SK-N-SH (cell line): ENCODE data around the gene CD28. TPM values are rescaled to one million over a fixed set of nuclear protein-coding genes. Genes with fewer than 3 reads are reported as not detected.

ENCODE experiments used
- CTCF ChIA-PET: fragments of 300-600, 350-600 bp; formaldehyde crosslinking; extraction: SDS; loops from one replicate; lab custom pipeline; 2021; lab: Yijun Ruan, JAX
- POLR2A ChIA-PET: fragments of 350-600 bp; sonication (Branson Sonifier 250); formaldehyde crosslinking; extraction: SDS; loops from one replicate; lab custom pipeline; 2020; ENCODE audit warnings: antibody characterized with exemption, inconsistent platforms; lab: Yijun Ruan, JAX
- DNase-seq: peaks from one replicate; pipeline ENCODE4 v3.0.0; 2012
- H2AFZ ChIP-seq: fragments of 200-600 bp; sonication (generic); 2 replicates; pipeline ENCODE4 v1.8.1; 2016; ENCODE audit warnings: antibody characterized with exemption, mild to moderate bottlenecking, low read depth
- H3F3A ChIP-seq: fragments of 200-600 bp; sonication (generic); replicated peaks from 2 replicates; pipeline ENCODE3; 2016; ENCODE audit warnings: antibody characterized with exemption, mild to moderate bottlenecking; ENCODE audit not compliant: insufficient read depth
- H3K27ac ChIP-seq, 2 experiments: fragments of 200-500 bp in 1 of 2; fragments of 200-600 bp in 1 of 2; sonication (Bioruptor generic) in 1 of 2; sonication (generic), shearing (Covaris generic) in 1 of 2; 2 replicates each; pipeline versions ENCODE4 v1.5.1 to v1.6.1; 2014 to 2016; ENCODE audit warnings: low read depth in 2 of 2, inconsistent platforms in 1 of 2, low read length in 1 of 2, mild to moderate bottlenecking in 1 of 2, mixed read lengths in 1 of 2
- H3K27me3 ChIP-seq: fragments of 200-600 bp; sonication (generic), shearing (Covaris generic); 2 replicates; pipeline ENCODE4 v1.6.1; 2016; ENCODE audit warnings: mixed run types; ENCODE audit not compliant: insufficient read depth
- H3K36me3 ChIP-seq, 2 experiments: fragments of 200-500 bp in 1 of 2; fragments of 200-600 bp in 1 of 2; sonication (Bioruptor generic) in 1 of 2; sonication (generic) in 1 of 2; replicated peaks in 1 of 2; 2 replicates each; pipeline versions ENCODE3 to v1.5.1; 2014 to 2016; ENCODE audit warnings: low read length in 1 of 2, mild to moderate bottlenecking in 1 of 2; ENCODE audit not compliant: insufficient read depth in 2 of 2, control insufficient read depth in 1 of 2
- H3K4me1 ChIP-seq, 2 experiments: fragments of 200-500 bp in 1 of 2; fragments of 200-600 bp in 1 of 2; sonication (Bioruptor generic) in 1 of 2; sonication (generic), shearing (Covaris generic) in 1 of 2; 2 replicates each; pipeline versions ENCODE4 v1.5.1 to v1.6.1; 2014 to 2016; ENCODE audit warnings: low read depth in 1 of 2, low read length in 1 of 2, mixed run types in 1 of 2; ENCODE audit not compliant: insufficient read depth in 2 of 2, control insufficient read depth in 1 of 2
- H3K4me2 ChIP-seq: fragments of 200-600 bp; sonication (generic), shearing (Covaris generic); 2 replicates; pipeline ENCODE4 v1.6.1; 2017; ENCODE audit warnings: mixed run types
- H3K4me3 ChIP-seq, 2 experiments: fragments of 200-500 bp in 1 of 2; fragments of 200-600 bp in 1 of 2; sonication (Bioruptor generic) in 1 of 2; sonication (generic), shearing (Covaris generic) in 1 of 2; 2 replicates each; pipeline versions ENCODE4 v1.5.1 to v1.8.1; 2014 to 2016; ENCODE audit warnings: low read depth in 2 of 2, inconsistent platforms in 1 of 2, low read length in 1 of 2, mild to moderate bottlenecking in 1 of 2, mixed read lengths in 1 of 2, moderate library complexity in 1 of 2
- H3K79me2 ChIP-seq: fragments of 200-600 bp; sonication (generic); 2 replicates; pipeline ENCODE4 v1.8.1; 2017; ENCODE audit warnings: mild to moderate bottlenecking; ENCODE audit not compliant: insufficient read depth
- H3K9ac ChIP-seq: fragments of 200-600 bp; sonication (generic); 2 replicates; pipeline ENCODE4 v1.6.1; 2017; ENCODE audit warnings: mixed run types
- H3K9me2 ChIP-seq: fragments of 200-600 bp; sonication (generic); 2 replicates; pipeline ENCODE4 v1.6.1; 2017; ENCODE audit warnings: mixed run types
- H3K9me3 ChIP-seq: fragments of 200-600 bp; sonication (generic); 2 replicates; pipeline ENCODE4 v1.6.1; 2017; ENCODE audit warnings: mixed run types, mild to moderate bottlenecking, moderate library complexity
- H4K20me1 ChIP-seq: fragments of 200-600 bp; sonication (generic); 2 replicates; pipeline ENCODE4 v1.6.1; 2017; ENCODE audit warnings: mild to moderate bottlenecking, mixed run types; ENCODE audit not compliant: insufficient read depth
- CHD2 ChIP-seq: fragments of 150-350 bp; IDR thresholded peaks from 2 replicates; pipeline ENCODE4 v1.6.1; 2018; ENCODE audit warnings: low read length; ENCODE audit not compliant: partially characterized antibody
- EP300 ChIP-seq, 2 experiments: IDR thresholded peaks; 2 replicates each; pipeline versions ENCODE4 v1.4.0 to v1.6.1; 2012; ENCODE audit warnings: borderline replicate concordance in 1 of 2, low read depth in 1 of 2, low read length in 1 of 2
- EZH2phosphoT487 ChIP-seq: fragments of 200-600 bp; sonication (generic); IDR thresholded peaks from 2 replicates; pipeline ENCODE4 v1.6.1; 2017; ENCODE audit warnings: low read depth, mixed run types, mild to moderate bottlenecking, antibody characterized with exemption, moderate library complexity, borderline replicate concordance
- FOXJ3 ChIP-seq: sonication (generic); formaldehyde crosslinking; IDR thresholded peaks from 2 replicates; pipeline ENCODE4 v1.5.1; 2020; ENCODE audit warnings: mild to moderate bottlenecking, missing genetic modification reagents
- FOXM1 ChIP-seq: IDR thresholded peaks from 2 replicates; pipeline ENCODE4 v1.4.0; 2012; ENCODE audit warnings: low read depth, mild to moderate bottlenecking
- GABPA ChIP-seq: IDR thresholded peaks from 2 replicates; pipeline ENCODE4 v1.4.0; 2012; ENCODE audit warnings: low read depth, mild to moderate bottlenecking
- GATA2 ChIP-seq: sonication (generic); formaldehyde crosslinking; IDR thresholded peaks from 2 replicates; pipeline ENCODE4 v1.5.0; 2020; ENCODE audit warnings: mild to moderate bottlenecking, missing genetic modification reagents
- IRF3 ChIP-seq: fragments of 150-350 bp; IDR thresholded peaks from 2 replicates; pipeline ENCODE4 v1.6.1; 2016; ENCODE audit warnings: mild to moderate bottlenecking, low read depth, low read length
- MAX ChIP-seq: IDR thresholded peaks from 2 replicates; pipeline ENCODE4 v1.4.0; 2012; ENCODE audit warnings: low read depth
- PBX3 ChIP-seq: IDR thresholded peaks from 2 replicates; pipeline ENCODE4; 2012
- POLR2AphosphoS5 ChIP-seq: IDR thresholded peaks from 2 replicates; pipeline ENCODE4 v1.6.1; 2012; ENCODE audit warnings: low read depth, low read length
- SMC3 ChIP-seq: IDR thresholded peaks from 2 replicates; pipeline ENCODE4 v1.6.1; 2012; ENCODE audit warnings: low read depth, low read length, improper control_type of control experiment
- WGBS: methylation state at CpG from one replicate; pipeline ENCODE4 v1.1.6; 2017; ENCODE audit warnings: low lambda C conversion rate; 5-methylcytosine and 5-hydroxymethylcytosine counted together
- polyA plus RNA-seq, 3 experiments: library from polyadenylated mRNA; depleted of rRNA; stranded (reverse); fragments of >200 nt; gene quantifications; 2 replicates each; pipeline ENCODE4 v1.2.3, GENCODE V29; 2012

Gene CD28
- polyA plus RNA-seq, 1 of the 3 experiments (the other 2 are of a cell fraction), result 0.05 TPM

- Histone ChIP-seq H3K4me1 (peaks cover 0 to 7% of the 10 kb centered on the region in 2 experiments; a peak in 1 of 4 replicates), H4K20me1 (no peaks in the 10 kb centered on the region), H3F3A (peaks cover 3% of the 10 kb centered on the region), H3K4me3 (no peak overlapping the region)
- POLR2A ChIA-PET, result no interaction called here
- CTCF ChIA-PET, result interaction anchor here (0.7 kb wide), 1 partner anchor 51 kb away, joined by 4 read pairs; no protein-coding TSS in a partner anchor
- TF ChIP-seq GABPA (no peak), PBX3 (no peak), CHD2 (no peak), IRF3 (no peak), FOXM1 (no peak)
- TF ChIP-seq, all 33 proteins: peak for 0
- DNase-seq, result no peak
- H3K9me2 ChIP-seq, result no peaks in the 10 kb centered on the region
- H3K27me3 ChIP-seq, result no peaks in the 10 kb centered on the region
- no peak overlapping the region for H2AFZ ChIP-seq
- H3K79me2 ChIP-seq, result no peaks in the 10 kb centered on the region
- H3K27ac ChIP-seq, result no peak overlapping the region
- no peaks in the 10 kb centered on the region for H3K36me3 ChIP-seq
- H3K9me3 ChIP-seq, result no peaks in the 10 kb centered on the region
- WGBS, result 71% methylated on average over 10 of the region's 10 CpGs
- no peak overlapping the region for H3K9ac ChIP-seq
- no peak overlapping the region for H3K4me2 ChIP-seq
These were observed 57.7 kb downstream of the CD28 start for GRCh38 chr2:203763938-203764664.

GRCh38 chr2:203772456-203773165 lies 66.2 kb downstream of the CD28 start:
- H3K27ac ChIP-seq, result no peak overlapping the region
- TF ChIP-seq EZH2phosphoT487, result no peak
- no peak for TF ChIP-seq PBX3
- no peak for TF ChIP-seq FOXJ3 (CRISPR knock-in tag)
- no peak for TF ChIP-seq POLR2AphosphoS5
- no peak for TF ChIP-seq EP300 (IDR thresholded peaks at IDR 0.05; ENCODE audit: borderline replicate concordance in 1 of 2, low read depth in 1 of 2, low read length in 1 of 2)
- TF ChIP-seq SMC3, result no peak
- no peak for TF ChIP-seq MAX
- TF ChIP-seq GATA2 (CRISPR knock-in tag), result no peak
- no peaks in the 10 kb centered on the region for H3K36me3 ChIP-seq
- no peaks in the 10 kb centered on the region for H3K9me3 ChIP-seq
- no peak overlapping the region for H3K4me2 ChIP-seq
- POLR2A ChIA-PET, result no interaction called here
- H3K4me1 ChIP-seq, result 0 out of 4 replicates have a peak, but pooled peaks cover 0 to 7% of the 10 kb centered on the region in 2 experiments
- H3K4me3 ChIP-seq, result no peak overlapping the region
- CTCF ChIA-PET, result no interaction called here
- H2AFZ ChIP-seq, result no peak overlapping the region
- no peaks in the 10 kb centered on the region for H3K27me3 ChIP-seq
- no peak for DNase-seq
- 59% methylated on average over 4 of the region's 4 CpGs for WGBS
- no peaks in the 10 kb centered on the region for H3K79me2 ChIP-seq
- H3K9me2 ChIP-seq, result no peaks in the 10 kb centered on the region
- no peaks in the 10 kb centered on the region for H4K20me1 ChIP-seq
- H3K9ac ChIP-seq, result no peak overlapping the region
- no peaks in the 10 kb centered on the region for H3F3A ChIP-seq
